K562 (cell line): Measurements from ENCODE around the gene ZCWPW1. TPM values are rescaled to one million over a fixed set of nuclear protein-coding genes. Genes with fewer than 3 reads are reported as not detected.

Experiments
- ETV1 ChIP-seq: fragments of 450-650 bp; conservative IDR thresholded peaks from 2 replicates; pipeline ENCODE4 v1.6.1; 2016; ENCODE audit warnings: missing genetic modification characterization, control low read depth, low read depth, missing compliant biosample characterization
- FIP1L1 ChIP-seq: fragments of 200-400 bp; formaldehyde crosslinking; IDR thresholded peaks from 2 replicates; pipeline ENCODE4 v1.6.1; 2018; ENCODE audit warnings: mild to moderate bottlenecking, low read depth, low read length; ENCODE audit not compliant: poor library complexity, severe bottlenecking
- FOXM1 ChIP-seq, 2 experiments: fragments of 450-650 bp in 1 of 2; sonication (generic) in 1 of 2; formaldehyde crosslinking in 1 of 2; IDR thresholded peaks; 2 replicates each; pipeline versions ENCODE4 v1.6.1 to v1.9.0; 2017 to 2022; ENCODE audit warnings: low read depth in 2 of 2, mild to moderate bottlenecking in 2 of 2, missing genetic modification reagents in 1 of 2, moderate library complexity in 1 of 2
- GABPA ChIP-seq: fragments of 200-800 bp; sonication (Bioruptor generic); conservative IDR thresholded peaks from 2 replicates; pipeline ENCODE4 v1.6.1; 2016; ENCODE audit warnings: low read depth, missing genetic modification characterization, missing compliant biosample characterization
- MAFF ChIP-seq: IDR thresholded peaks from 2 replicates; pipeline ENCODE4 v1.6.1; 2012; ENCODE audit warnings: low read length, improper control_type of control experiment
- MAFG ChIP-seq: fragments of 450-650 bp; conservative IDR thresholded peaks from 2 replicates; pipeline ENCODE4 v1.6.1; 2016; ENCODE audit warnings: missing genetic modification characterization, missing compliant biosample characterization
- MTA2 ChIP-seq: fragments of 450-650 bp; IDR thresholded peaks from 2 replicates; pipeline ENCODE4 v1.6.1; 2016; ENCODE audit warnings: low read depth
- MYNN ChIP-seq, 2 experiments: sonication (generic); formaldehyde crosslinking in 1 of 2; IDR thresholded peaks; 2 replicates each; pipeline versions ENCODE4 v1.5.0 to v1.6.1; 2016 to 2020; ENCODE audit warnings: antibody characterized with exemption in 1 of 2, missing genetic modification reagents in 1 of 2
- NUFIP1 ChIP-seq: fragments of 450-650 bp; IDR thresholded peaks from 2 replicates; pipeline ENCODE4 v1.6.1; 2018; ENCODE audit not compliant: partially characterized antibody
- SNIP1 ChIP-seq: fragments of 450-650 bp; IDR thresholded peaks from 2 replicates; pipeline ENCODE4 v1.7.1; 2017; ENCODE audit warnings: low read depth, mild to moderate bottlenecking
- STAT5A ChIP-seq: IDR thresholded peaks from 2 replicates; pipeline ENCODE4 v1.6.1; 2012; ENCODE audit warnings: low read length, inconsistent platforms, borderline replicate concordance
- YY1 ChIP-seq, 3 experiments: IDR thresholded peaks; 2 replicates each; pipeline ENCODE4 v1.6.1; 2011; ENCODE audit warnings: low read length in 2 of 3, mild to moderate bottlenecking in 2 of 3, moderate library complexity in 2 of 3, borderline replicate concordance in 1 of 3, control low read depth in 1 of 3, low read depth in 1 of 3; ENCODE audit not compliant: insufficient read depth in 3 of 3, insufficient replicate concordance in 2 of 3, control insufficient read depth in 1 of 3, insufficient read length in 1 of 3; ENCODE audit errors: extremely low read depth in 1 of 3
- ZFP36 ChIP-seq: fragments of 150-350 bp; IDR thresholded peaks from 2 replicates; pipeline ENCODE4 v1.6.1; 2018; ENCODE audit warnings: low read length, low read depth; ENCODE audit not compliant: partially characterized antibody
- polyA plus RNA-seq, 8 experiments: library from polyadenylated mRNA; depleted of rRNA in 4 of 8; stranded (reverse) in 5 of 8; unstranded in 3 of 8; fragments of >200 nt; fragmentation: Nextera tagmentation in 2 of 8; fragmentation: Illumina TruSeq in 1 of 8; extraction: Ambion mirVana in 2 of 8; extraction: Trizol in 1 of 8; gene quantifications; 2 replicates each; pipeline versions ENCODE4 v1.2.1 to v1.2.3, GENCODE V29; 2011 to 2014; ENCODE audit warnings: inconsistent platforms in 1 of 8, missing spikeins in 1 of 8
- total RNA-seq, 7 experiments: library from RNA; depleted of rRNA in 6 of 7; stranded (reverse); fragments of >200 nt in 6 of 7; fragmentation: Illumina TruSeq in 2 of 7; extraction: Trizol in 2 of 7; gene quantifications; 2 replicates each; pipeline versions ENCODE4 v1.2.1 to v1.2.3, GENCODE V29; 2011 to 2021; ENCODE audit warnings: low replicate concordance in 1 of 7
- TF ChIP-seq, protein P1 (sequence below), 3 experiments: fragments of 200-800 bp in 1 of 3; fragments of 250-450 bp in 1 of 3; fragments of 450-650 bp in 1 of 3; sonication (Bioruptor Pico) in 1 of 3; sonication (Bioruptor generic) in 1 of 3; formaldehyde crosslinking in 1 of 3; IDR thresholded peaks; 2 replicates each; pipeline versions ENCODE4 v1.6.1 to v1.8.0; 2016 to 2022; ENCODE audit warnings: mild to moderate bottlenecking in 2 of 3, missing genetic modification characterization in 2 of 3, missing compliant biosample characterization in 1 of 3, moderate library complexity in 1 of 3
- TF ChIP-seq, protein P2 (sequence below), 2 experiments: fragments of 200-800 bp in 1 of 2; sonication (Bioruptor generic) in 1 of 2; sonication (generic) in 1 of 2; formaldehyde crosslinking in 1 of 2; IDR thresholded peaks in 1 of 2; conservative IDR thresholded peaks in 1 of 2; 2 replicates each; pipeline versions ENCODE4 v1.5.0 to v1.6.1; 2016 to 2020; ENCODE audit warnings: missing compliant biosample characterization in 1 of 2, missing genetic modification characterization in 1 of 2, missing genetic modification reagents in 1 of 2
- TF ChIP-seq, protein P3 (sequence below): sonication (generic); formaldehyde crosslinking; IDR thresholded peaks from 2 replicates; pipeline ENCODE4 v1.4.0; 2020; ENCODE audit warnings: mild to moderate bottlenecking, missing genetic modification reagents

ZCWPW1 gene
- total and polyA plus RNA-seq, 9 of the 15 experiments (the other 6 are each of a cell fraction or from before 2014, with no cell fraction given): 0.18 to 1.7 (median 1.2) TPM

DNA sequence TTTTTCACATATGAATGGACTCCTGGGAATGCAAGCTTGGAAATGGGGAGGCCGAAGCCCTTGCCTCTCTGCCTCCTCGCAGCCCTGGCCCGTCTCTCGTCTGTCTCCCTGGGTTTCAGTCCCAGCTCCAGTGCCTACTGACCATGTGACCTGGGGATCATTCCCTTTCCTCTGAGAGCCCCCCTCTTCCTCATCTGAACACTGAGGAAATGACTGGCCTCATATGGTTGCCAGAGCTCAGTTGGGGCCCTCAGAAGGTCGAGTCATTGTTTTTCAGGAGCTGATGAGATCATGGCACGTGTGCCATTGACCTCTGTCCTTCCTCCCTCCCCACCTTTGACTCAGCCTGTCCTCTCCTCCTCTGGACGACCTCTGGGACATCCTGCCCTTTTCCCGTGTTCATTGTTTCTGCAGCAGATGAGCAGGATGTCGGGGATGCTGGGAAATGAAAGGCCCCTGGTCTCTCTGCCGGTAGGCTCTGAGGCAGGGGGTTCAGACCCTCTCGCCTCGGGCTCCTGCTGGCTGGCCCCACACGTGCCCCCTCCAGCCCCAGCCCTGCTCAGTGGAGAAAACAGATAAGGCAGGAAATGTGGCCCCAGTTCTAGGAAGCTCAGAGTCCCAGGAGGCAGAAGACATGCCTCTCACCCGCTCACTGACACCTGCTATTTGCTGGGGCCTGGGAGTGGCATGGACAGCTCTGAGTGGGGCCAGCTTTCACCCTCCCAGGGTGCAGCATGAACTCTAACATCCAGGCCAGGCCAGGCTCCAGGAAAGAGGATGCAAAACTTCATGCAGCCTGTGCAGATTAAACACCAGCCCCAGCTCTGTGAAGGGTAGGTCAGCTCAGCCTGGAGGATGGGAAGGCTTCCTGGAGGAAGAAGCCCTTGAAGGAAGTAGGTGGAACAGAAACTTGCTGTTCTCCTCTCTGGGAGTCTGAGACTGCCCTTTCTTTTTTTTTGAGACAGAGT lies 16.1 kb upstream of the ZCWPW1 start (continued):
- TF ChIP-seq FOXM1 (IDR thresholded peaks at IDR 0.05; ENCODE audit: low read depth) (peak; percentile 7; the same call in 1 of the 2 replicates), FOXM1 (CRISPR knock-in tag; IDR thresholded peaks at IDR 0.05; ENCODE audit: low read depth) (no peak), MTA2 (0 out of 2 replicates have a peak, but pooled peaks have one; percentile 44), GABPA (tag) (peak; percentile 62; the same call in 1 of the 2 replicates), MAFF (peak; percentile 48; the same call in 1 of the 2 replicates), MAFG (tag) (peak; percentile 77), FIP1L1 (no peak), YY1 (IDR thresholded peaks at IDR 0.05; ENCODE audit: borderline replicate concordance in 1 of 3, control insufficient read depth in 1 of 3, extremely low read depth in 1 of 3, insufficient read depth in 3 of 3, insufficient read length in 1 of 3, insufficient replicate concordance in 2 of 3, low read depth in 1 of 3, low read length in 2 of 3) (peak in 1 of 3 experiments; percentile 25), ZFP36 (peak; percentile 99), STAT5A (peak; percentile 75), MYNN (IDR thresholded peaks at IDR 0.05) (peak; percentile 64; the same call in 1 of the 2 replicates), MYNN (CRISPR knock-in tag; IDR thresholded peaks at IDR 0.05) (no peak), NUFIP1 (peak; percentile 83), SNIP1 (peak; percentile 8; the same call in 1 of the 2 replicates), ETV1 (tag) (peak; percentile 94)
- TF ChIP-seq, protein P1, sequence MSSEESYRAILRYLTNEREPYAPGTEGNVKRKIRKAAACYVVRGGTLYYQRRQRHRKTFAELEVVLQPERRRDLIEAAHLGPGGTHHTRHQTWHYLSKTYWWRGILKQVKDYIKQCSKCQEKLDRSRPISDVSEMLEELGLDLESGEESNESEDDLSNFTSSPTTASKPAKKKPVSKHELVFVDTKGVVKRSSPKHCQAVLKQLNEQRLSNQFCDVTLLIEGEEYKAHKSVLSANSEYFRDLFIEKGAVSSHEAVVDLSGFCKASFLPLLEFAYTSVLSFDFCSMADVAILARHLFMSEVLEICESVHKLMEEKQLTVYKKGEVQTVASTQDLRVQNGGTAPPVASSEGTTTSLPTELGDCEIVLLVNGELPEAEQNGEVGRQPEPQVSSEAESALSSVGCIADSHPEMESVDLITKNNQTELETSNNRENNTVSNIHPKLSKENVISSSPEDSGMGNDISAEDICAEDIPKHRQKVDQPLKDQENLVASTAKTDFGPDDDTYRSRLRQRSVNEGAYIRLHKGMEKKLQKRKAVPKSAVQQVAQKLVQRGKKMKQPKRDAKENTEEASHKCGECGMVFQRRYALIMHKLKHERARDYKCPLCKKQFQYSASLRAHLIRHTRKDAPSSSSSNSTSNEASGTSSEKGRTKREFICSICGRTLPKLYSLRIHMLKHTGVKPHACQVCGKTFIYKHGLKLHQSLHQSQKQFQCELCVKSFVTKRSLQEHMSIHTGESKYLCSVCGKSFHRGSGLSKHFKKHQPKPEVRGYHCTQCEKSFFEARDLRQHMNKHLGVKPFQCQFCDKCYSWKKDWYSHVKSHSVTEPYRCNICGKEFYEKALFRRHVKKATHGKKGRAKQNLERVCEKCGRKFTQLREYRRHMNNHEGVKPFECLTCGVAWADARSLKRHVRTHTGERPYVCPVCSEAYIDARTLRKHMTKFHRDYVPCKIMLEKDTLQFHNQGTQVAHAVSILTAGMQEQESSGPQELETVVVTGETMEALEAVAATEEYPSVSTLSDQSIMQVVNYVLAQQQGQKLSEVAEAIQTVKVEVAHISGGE (CRISPR knock-in tag; IDR thresholded peaks at IDR 0.05): 0 out of 6 replicates have a peak, but pooled peaks of 1 of the 3 experiments have one; percentile 59
- TF ChIP-seq, protein P2, sequence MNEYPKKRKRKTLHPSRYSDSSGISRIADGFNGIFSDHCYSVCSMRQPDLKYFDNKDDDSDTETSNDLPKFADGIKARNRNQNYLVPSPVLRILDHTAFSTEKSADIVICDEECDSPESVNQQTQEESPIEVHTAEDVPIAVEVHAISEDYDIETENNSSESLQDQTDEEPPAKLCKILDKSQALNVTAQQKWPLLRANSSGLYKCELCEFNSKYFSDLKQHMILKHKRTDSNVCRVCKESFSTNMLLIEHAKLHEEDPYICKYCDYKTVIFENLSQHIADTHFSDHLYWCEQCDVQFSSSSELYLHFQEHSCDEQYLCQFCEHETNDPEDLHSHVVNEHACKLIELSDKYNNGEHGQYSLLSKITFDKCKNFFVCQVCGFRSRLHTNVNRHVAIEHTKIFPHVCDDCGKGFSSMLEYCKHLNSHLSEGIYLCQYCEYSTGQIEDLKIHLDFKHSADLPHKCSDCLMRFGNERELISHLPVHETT (CRISPR knock-in tag; conservative IDR thresholded peaks at IDR 0.05 in 1 of 2, IDR thresholded peaks at IDR 0.05 in 1 of 2): peak in 1 of 2 experiments; percentile 88; a peak in 1 of 4 replicates
- TF ChIP-seq, protein P3, sequence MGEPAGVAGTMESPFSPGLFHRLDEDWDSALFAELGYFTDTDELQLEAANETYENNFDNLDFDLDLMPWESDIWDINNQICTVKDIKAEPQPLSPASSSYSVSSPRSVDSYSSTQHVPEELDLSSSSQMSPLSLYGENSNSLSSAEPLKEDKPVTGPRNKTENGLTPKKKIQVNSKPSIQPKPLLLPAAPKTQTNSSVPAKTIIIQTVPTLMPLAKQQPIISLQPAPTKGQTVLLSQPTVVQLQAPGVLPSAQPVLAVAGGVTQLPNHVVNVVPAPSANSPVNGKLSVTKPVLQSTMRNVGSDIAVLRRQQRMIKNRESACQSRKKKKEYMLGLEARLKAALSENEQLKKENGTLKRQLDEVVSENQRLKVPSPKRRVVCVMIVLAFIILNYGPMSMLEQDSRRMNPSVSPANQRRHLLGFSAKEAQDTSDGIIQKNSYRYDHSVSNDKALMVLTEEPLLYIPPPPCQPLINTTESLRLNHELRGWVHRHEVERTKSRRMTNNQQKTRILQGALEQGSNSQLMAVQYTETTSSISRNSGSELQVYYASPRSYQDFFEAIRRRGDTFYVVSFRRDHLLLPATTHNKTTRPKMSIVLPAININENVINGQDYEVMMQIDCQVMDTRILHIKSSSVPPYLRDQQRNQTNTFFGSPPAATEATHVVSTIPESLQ: peak; percentile 91
